ENCODE measurements around the gene CSF2RB. TPM values are rescaled to one million over a fixed set of nuclear protein-coding genes. Genes with fewer than 3 reads are reported as not detected.

CSF2RB gene
- total and polyA plus RNA-seq, 2 of the 13 experiments (the other 11 are each of a cell fraction or from before 2014, with no cell fraction given), result not detected

- H3K4me2 ChIP-seq (ENCODE audit: low read depth, low read length), result no peak overlapping the region
- H3K4me1 ChIP-seq (ENCODE audit: insufficient read depth, low read length), result no peaks in the 10 kb centered on the region
- H3K27ac ChIP-seq (ENCODE audit: extremely low read length, insufficient read depth, low read length), result no peak overlapping the region
- ATAC-seq (no peak), DNase-seq (ENCODE audit: low spot score) (no peak), FAIRE-seq (no peak)
- ChIA-PET CTCF (ENCODE audit: low intra/inter-chr PET ratio, low total read pairs) (no interaction called here), POLR2A (no interaction called here)
- TF ChIP-seq ZNF770 (CRISPR knock-in tag; IDR thresholded peaks at IDR 0.05), result no peak
- no peak for TF ChIP-seq ZNF264 (CRISPR knock-in tag; IDR thresholded peaks at IDR 0.05)
- TF ChIP-seq ZNF317 (CRISPR knock-in tag; IDR thresholded peaks at IDR 0.05), result no peak
- no peak for TF ChIP-seq ZBTB49 (CRISPR knock-in tag; IDR thresholded peaks at IDR 0.05; ENCODE audit: borderline replicate concordance)
- no peak overlapping the region for H3K4me3 ChIP-seq (replicated peaks in 1 of 3; ENCODE audit: insufficient read depth in 1 of 3, low read depth in 2 of 3, low read length in 3 of 3)
- no peak overlapping the region for H3K9ac ChIP-seq (ENCODE audit: insufficient read depth, low read depth, low read length)
- peaks cover 1 to 17% of the 10 kb centered on the region in 2 experiments; a peak in 3 of 5 replicates for H3K27me3 ChIP-seq (ENCODE audit: control insufficient read depth in 1 of 2, insufficient read depth in 2 of 2, low read length in 2 of 2)
- no peaks in the 10 kb centered on the region for H3K9me3 ChIP-seq (ENCODE audit: low read length)
- no peaks in the 10 kb centered on the region for H3K36me3 ChIP-seq (replicated peaks in 1 of 2; ENCODE audit: control insufficient read depth in 1 of 2, insufficient read depth in 2 of 2, low read length in 2 of 2)
- in situ Hi-C loops (cut with HindIII; ENCODE audit: extremely low pct_ligation_motif_present, low pct_unique_long_range_greater_than_20kb) (no loop called here), intact Hi-C loops (cut with micrococcal nuclease; ENCODE audit: unreplicated experiment) (no loop called here)
- no TSS peak for BruUV-seq (replicated peaks)
- H2AFZ ChIP-seq (ENCODE audit: low read length), result no peak overlapping the region
- 1% methylated on average over 12 of the region's 13 CpGs for WGBS (ENCODE audit: low lambda C conversion rate)
- no peaks in the 10 kb centered on the region for H3K79me2 ChIP-seq (ENCODE audit: insufficient read depth, low read length)
- no peaks in the 10 kb centered on the region for H4K20me1 ChIP-seq (ENCODE audit: insufficient read depth, low read length)
Observed at GRCh38 chr22:36953239-36954080, 40.0 kb downstream of the CSF2RB start.

All from HepG2 (cell line).